HG03521 (cell line): Measurements from ENCODE around the gene TDO2.
"Not testable (repeated sequence)": the region's sequence is repeated elsewhere in the genome, so short reads cannot be mapped to it uniquely, and the experiment has no call there.

ENCODE experiments used
- ATAC-seq: cut with Tn5 transposase; IDR thresholded peaks from one replicate; pipeline ENCODE4 v1.9.1; 2021; ENCODE audit warnings: mild to moderate bottlenecking, moderate library complexity; ENCODE audit not compliant: unreplicated experiment

TDO2 gene

DNA sequence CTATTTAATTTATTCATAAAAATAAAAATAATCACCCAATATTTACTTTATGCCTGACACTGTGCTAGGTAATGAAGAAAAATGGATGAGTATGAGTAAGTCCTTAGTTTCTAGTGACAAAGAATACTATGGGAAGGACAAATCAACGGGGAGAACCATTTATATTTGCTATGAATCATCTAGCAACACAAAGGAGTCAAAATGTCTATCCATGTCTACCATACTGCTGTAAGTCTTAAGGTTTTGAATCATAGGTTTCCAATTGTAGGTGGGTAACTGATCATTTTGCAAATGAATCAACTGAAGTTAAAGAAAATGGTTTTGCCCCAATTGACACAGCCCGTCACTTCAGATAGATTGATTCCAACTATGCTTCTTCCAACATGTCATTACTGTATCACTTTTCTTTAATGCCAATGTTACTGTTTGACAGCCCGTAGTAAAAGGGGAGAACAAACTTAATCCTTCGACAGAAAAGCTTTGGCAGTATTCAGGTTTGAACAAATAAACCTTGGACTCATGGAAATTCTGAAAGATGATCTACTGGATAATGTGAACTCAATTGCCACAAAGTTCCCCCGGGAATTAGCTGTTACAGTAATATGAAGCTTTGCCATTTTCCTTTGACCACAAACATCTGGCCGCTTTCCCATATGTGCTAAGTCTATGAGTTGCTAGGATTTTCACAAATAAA is 3.2 kb downstream of the TDO2 start:
- ATAC-seq, result no peak

DNA sequence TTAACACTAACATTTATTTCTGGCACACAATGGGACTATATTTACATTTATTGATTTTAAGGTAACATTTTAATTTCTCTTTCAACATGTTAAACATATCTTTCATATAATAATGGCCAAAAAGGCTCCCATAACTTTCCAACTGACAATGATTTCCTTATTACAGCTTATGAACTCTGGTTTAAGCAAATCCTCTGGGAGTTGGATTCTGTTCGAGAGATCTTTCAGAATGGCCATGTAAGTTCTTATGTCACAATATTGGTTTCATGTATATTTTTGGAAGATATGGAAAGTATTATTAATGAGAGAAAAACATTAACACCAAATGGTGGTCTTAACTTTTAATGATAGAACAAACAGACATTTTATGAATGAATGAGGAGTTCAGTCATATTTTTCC is 4.1 kb downstream of the TDO2 start:
- ATAC-seq, result no peak

DNA sequence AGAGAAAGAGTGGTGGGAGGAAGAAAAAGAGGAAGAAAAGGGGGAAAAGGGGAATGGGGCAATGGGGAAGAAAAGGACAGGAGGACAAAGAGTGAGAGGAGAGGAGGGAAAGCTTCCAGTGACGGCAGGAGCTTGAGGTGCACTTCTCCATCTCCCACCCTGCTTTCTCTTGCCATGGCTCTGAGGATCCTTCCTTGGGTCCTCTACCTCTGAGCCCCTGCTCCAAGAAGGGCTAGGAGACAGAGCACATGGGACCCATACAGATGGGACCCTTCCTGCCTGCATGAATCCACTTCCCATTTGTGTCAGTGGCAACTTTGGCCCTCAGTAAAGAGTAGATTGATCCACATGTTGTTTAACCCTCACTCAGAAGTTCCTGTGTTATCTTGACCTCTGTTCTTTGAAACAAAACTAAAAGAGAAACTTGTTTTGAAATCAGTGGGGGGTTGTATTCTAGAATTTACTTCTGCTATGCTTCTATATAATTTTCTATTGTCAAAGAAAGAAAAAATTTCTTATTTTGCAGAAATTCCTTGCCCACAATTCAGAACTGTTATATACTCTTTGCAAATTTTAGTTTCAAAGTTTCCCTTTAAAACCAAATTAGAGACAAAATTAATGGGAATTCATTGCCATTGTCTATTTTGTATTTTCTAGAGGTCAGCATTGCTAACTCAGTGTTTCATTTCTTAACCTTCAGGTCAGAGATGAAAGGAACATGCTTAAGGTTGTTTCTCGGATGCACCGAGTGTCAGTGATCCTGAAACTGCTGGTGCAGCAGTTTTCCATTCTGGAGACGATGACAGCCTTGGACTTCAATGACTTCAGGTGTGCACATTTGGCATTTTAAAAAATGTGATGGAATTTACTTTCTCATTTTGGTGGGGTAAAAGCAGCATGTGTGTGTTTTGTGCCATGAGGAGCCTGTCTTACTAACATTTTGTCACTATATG is 5.0 kb downstream of the TDO2 start:
- ATAC-seq, result no peak

DNA sequence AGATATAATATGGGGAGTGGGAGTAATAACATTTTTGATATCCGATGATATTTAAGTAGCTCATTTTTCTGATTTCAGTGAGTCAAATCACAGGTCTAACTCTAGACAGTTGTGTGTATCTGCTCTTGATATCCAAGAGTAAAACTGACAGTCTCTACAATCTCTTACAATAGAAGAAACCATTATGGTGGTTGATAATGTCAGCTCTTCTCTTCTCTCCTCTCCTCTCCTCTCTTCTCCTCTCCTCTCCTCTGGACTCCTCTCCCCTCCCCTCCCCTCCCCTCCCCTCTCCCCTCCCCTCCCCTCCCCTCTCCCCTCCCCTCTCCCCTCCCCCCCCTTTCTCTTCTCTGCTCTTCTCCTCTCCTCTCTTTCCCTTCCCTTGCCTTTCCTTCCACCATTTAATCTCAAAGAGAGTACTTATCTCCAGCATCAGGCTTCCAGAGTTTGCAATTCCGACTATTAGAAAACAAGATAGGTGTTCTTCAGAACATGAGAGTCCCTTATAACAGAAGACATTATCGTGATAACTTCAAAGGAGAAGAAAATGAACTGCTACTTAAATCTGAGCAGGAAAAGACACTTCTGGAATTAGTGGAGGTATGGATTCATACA is 6.2 kb downstream of the TDO2 start:
- ATAC-seq, result no peak

DNA sequence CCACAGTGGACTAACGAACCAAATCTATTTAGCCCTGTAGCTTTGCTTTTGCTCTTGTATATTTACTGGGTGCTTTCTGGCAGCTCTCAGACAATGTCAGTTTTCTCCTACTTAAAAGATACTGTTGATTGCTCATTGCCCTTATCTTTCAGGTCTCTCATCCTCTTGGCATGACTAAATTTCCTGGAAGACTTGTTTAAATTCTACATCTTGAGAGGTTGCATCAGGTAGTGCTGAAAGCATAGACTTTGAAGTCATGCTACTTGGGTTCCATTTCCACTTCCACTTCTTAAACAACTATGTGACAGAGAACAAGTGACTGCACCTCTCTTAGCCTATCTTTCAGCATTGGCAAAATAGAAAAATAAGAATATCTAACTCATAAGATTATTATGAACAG is 8.4 kb downstream of the TDO2 start:
- ATAC-seq, result no peak

DNA sequence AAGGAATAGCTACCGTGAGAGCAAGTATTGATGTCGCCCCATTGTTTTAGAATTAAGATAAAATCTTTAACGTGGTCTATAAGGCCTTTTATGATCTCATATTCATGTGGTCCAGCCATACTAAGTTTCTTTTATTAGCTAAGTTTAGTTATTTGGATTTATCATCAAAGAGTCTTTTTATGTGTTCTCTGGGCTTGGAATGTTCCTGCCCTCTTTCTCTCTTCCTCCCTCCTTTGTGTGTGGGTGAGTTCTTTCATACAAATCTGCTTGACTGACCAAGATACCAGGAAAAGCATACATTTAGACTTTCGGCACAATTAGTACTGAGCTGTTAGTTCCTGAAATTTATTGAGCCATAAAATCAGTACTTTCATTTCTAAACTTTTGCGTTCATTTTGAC is 11.3 kb downstream of the TDO2 start:
- no peak for ATAC-seq

DNA sequence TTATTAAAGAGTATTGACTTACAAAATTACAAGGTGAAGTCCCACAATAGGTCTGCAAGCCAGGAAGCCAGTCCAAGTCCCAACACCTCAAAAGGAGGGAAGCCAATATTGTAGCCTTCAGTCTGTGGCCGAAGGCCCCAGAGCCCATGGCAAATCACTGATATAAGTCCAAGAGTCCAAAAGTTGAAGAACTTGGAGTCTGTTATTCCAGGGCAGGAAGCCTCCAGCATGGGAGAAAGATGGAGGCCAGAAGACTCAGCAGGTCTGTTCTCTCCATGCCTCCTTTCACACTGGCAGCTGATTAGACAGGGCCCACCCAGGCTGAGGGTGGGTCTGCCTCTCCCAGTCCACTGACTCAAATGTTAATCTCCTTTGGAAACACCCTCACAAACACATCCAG is 18.1 kb downstream of the TDO2 start:
- ATAC-seq, result no peak

DNA sequence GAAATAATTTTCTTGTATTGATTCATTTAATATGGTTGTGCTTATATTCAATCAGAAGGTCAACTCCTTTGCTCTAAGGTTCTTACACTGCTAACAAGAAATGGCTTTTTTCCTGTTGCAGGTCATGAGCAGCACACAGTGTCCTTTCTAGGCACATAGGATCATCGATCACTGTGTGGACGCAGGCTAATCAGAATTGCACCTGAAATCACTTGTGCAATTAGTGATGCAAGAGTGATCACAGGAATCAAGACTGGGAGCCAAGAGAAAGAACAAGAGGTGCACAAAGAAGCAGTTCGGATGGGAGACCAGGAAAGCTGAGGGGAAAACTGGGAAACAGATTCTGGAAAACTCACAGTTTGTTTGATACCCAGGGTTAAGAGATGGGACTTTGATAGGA is 21.1 kb downstream of the TDO2 start:
- ATAC-seq, result no peak

DNA sequence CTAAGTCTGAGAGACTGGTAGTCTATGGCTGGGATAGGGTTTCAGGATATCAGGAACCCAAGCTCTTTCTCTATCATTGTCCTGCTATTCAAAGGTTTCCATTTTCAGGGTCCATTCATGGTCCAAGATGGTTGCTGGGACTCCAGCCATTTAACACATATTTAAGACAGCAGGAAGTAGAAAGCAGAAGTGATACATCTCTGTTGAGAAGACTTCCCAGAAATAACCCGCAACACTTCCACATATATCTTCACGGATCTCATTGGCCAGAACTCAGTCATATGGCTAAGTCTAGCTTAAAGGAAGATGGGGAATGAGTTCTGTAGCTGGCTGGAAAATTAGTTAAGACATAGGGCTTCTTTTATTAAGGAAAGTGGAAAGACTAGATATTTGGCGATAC is 26.3 kb downstream of the TDO2 start:
- ATAC-seq, result no peak

DNA sequence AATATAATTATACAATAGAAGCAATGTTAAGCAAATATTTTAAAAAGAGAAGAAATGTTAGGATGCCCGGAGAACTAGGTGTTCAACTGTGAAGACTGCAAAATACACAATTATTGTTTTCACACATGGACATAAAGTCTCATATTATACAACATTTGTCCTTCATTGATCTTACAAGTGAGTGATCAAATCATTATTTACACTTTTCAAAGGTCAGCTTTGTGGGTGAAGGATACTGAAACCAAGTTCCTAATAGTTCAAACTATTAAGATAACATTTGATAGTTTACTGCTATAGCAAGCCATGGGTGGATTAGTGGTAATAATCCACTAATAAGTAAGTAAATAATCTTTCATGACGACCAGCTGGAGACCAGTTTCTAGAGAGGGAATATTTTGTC is 26.8 kb downstream of the TDO2 start:
- ATAC-seq, result no peak

DNA sequence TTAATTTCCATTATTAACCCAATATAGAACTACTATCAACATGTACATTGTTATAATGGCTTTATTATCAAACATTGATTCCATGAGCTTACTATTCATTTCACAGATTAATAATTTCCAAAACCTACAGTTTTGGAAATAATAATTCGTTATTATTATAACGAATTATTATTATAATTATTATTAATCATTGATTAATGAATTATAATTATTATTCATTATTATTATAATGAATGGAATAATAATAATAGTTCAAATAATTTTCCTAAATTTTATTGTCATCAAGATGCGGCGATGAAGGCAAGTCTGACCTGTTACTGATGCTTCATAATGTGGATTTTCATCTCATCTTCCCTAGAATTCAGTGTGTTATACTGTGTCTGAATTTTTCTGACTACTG is 28.1 kb downstream of the TDO2 start:
- ATAC-seq, result no peak

DNA sequence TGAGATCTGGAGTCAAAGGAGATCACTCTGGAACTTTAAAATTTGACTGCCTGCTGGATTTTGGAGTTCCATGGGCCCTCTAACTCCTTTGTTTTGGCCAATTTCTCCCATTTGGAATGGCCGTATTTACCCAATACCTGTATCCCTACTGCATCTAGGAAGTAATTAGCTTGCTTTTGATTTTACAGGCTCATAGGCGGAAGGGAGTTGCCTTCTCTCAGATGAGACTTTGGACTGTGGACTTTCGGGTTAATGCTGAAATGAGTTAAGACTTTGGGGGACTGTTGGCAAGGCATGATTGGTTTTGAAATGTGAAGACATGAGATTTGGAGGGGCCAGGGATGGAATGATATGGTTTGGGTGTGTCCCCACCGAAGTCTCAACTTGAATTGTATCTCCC is 31.1 kb downstream of the TDO2 start:
- ATAC-seq, result not testable (repeated sequence)

DNA sequence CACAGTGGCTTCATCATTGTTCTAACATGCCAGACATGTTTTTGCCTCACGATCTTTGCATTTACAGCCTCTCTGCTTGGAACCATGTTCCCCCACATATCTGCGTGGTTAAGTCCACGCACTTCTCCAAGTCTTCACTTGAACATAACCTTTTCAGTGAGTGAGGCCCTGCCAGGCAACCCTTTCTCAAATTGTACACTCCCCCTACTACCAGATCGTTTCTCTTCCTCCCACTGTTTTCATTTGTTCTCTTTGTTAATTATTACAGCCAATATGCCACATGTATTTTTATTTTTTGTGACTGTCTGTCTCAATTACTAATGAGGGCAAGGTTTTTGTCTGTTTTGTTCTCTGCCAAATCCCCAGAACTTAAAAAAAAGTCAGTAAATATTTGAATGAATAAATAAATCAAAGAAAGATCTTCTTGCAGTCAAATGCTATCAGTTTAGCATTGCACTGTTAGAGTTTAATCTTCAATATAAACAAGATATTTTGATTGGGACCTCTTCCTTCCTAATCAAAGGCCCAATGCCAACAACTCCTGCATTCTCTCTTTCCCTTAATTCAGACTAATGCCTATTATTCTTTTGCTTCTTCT is 32.0 kb downstream of the TDO2 start:
- ATAC-seq, result no peak

DNA sequence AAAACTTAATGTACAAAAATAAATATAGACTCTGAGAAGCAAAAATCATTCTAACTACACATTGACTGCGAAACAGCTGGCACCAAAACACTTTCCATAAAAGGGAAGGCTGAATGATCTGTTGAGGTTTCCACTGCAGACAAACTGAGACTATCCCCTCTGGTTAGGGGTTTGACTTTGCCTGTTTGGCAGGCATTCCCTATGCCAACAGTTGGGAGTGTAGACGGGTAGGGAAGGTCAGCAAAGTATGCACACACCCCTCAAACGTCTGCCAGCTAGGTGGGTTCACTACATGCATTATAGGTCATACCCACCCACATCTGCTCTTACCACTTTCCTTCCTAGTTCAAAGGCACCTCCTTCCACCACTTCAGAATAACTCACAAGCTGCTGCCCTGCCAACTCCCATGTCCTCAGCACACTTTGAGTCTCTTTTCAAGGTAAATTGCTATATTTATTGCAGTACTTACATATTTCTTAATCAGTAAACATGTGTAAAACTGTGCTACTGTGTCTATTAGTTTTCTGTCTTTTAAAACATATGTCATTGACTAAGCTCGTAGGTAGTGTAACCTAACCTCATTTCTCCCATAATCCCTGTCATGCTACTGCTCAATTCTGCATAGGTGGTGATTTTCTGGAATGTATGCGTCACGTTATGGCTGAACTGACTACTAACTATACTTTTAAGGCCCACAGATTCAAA is 37.7 kb downstream of the TDO2 start:
- no peak for ATAC-seq

DNA sequence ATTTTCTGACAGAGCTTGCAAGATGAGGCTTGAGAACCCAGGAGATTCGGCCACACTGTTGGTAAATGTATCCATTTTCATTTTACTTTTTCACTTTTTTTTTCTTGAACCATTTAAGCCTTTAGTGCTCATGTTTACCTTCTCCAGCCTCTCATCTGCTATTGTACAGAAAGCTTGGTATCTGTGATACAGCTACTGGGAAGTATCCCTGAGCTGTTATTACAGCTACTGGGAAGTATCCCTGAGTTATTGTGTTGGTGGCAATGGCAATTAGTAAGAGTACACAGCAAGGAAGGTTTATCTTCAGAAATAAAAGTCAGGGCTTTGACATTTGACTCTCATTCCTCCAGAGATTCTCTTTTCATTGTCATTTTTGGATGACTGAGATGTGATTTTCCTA is 38.3 kb downstream of the TDO2 start:
- no peak for ATAC-seq

DNA sequence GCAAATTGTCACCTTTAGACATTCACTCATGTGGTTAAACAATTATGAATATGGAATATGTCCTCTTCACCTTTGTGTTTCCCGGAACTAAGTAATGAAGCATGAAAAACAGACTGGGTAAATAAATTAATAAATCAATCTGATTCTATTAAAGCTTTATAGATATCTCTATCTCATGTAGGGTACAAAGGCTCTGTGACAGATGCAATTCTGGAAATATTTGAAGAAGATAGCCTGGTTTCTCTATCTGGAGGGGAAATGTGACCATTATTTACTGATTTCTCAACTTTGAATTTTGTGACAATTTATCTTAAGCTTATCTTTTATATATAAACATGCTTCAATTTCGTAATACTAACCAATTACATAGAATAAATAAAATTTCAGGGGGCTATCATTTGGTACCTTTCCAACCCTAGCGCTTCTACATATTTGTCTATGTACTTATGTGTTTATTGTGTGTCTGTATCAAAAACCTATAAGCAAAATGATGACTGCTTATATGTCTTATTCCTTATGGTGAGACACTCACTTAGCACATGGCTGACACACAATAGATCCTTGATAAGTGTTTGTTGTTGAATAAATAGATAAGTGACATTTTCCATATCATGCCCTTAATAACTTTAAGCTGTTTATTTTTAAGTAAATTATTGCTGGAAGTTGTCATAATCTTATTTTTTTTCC is 40.3 kb downstream of the TDO2 start:
- ATAC-seq, result no peak

DNA sequence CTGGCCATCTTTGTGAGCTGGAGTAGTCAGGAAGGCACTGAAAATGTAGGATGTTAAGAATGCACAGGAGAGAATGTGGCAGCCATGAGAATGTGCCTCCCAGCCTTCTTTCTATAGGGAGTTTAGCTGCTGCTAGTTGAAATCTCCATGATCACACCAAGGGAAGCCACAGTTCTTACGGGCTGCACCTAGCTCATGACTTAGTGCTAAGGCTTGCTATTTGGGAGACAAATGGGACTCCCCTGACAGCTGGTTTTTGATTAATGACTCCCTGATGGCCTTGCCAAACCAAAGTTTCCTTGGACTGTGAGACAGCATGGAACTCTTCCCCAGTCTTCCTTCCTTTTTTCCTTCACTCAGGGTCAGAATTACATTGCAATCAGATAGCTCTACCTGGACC is 41.0 kb downstream of the TDO2 start:
- no peak for ATAC-seq

DNA sequence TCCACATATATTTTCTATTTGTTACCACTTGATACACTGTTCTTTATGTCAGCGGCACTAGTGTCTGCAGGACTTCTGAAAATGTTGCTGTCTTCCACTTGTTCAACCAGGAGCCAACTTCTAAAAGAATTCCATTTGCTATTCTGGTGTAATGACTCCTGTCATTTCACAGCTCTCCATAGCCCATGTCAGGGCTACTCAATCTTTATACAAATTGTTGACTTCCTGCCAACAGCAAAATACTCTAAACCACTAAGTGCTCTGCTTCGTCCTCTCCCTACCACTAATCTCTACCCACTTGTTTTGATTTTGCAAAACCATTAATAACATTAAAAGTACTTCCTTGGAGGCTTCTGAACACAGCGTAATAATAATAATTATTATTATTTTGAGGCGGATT is 43.0 kb downstream of the TDO2 start:
- ATAC-seq, result no peak

DNA sequence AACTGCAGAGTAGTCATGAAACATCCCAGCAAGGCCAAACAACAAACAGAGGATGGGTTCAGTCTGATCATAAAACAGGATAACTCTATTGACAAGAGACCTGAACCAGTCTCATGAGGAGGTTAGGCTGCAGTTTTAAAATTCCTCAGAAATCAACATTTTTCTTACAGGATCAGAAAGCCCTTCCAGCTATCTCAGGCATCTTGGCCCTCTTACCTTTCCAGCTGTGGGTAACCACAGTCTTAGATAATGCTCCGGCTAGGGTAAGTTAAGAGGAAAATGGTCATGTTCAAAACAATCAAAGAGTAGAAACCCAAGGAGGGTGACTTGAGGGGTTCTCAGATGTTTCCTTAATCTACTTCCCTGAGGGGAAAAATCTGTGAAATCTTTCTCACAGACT is 45.0 kb downstream of the TDO2 start:
- ATAC-seq, result no peak

DNA sequence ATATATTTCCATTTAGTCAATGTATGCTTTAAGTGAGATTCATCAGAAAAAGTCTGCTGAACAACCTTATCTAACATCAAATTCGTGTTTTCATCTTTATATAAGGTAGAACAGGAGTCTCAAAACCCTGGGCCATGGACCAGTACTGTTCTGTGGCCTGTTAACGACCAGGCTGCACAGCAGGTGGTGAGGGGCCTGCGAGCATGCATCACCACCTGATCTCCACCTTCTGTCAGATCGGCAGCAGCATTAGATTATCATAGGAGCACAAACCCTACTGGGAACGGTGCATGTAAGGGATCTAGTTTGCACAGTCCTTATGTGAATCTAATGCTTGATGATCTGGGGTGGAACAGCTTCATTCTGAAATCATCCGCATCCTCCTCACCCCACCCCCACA is 47.0 kb downstream of the TDO2 start:
- ATAC-seq, result no peak
